HEK293 (cell line): ENCODE measurements around the gene HDAC8.

ENCODE experiments used
- CTCF ChIA-PET: fragments of 350-600 bp; formaldehyde crosslinking; extraction: SDS; loops from one replicate; lab custom pipeline; 2021; ENCODE audit warnings: antibody characterized with exemption; lab: Yijun Ruan, JAX
- POLR2A ChIA-PET: fragments of 300-600 bp; formaldehyde crosslinking; extraction: SDS; loops from one replicate; lab custom pipeline; 2020; ENCODE audit warnings: antibody characterized with exemption, inconsistent platforms; lab: Yijun Ruan, JAX
- H3K27ac ChIP-seq: fragments of 200-500 bp; sonication (Bioruptor generic); 2 replicates; pipeline ENCODE4 v1.5.1; 2014; ENCODE audit warnings: low read depth, low read length, control low read depth, inconsistent platforms; ENCODE audit errors: extremely low read depth
- H3K36me3 ChIP-seq, 2 experiments: fragments of 200-500 bp in 1 of 2; sonication (Bioruptor generic) in 1 of 2; 1 replicate in 1 of 2; 2 replicates in 1 of 2; pipeline ENCODE4 v1.5.1; 2014 to 2017; ENCODE audit warnings: inconsistent platforms in 2 of 2, low read length in 2 of 2; ENCODE audit not compliant: control insufficient read depth in 2 of 2, insufficient read depth in 1 of 2
- H3K4me1 ChIP-seq: fragments of 200-500 bp; sonication (Bioruptor generic); 2 replicates; pipeline ENCODE4 v1.5.1; 2014; ENCODE audit warnings: mild to moderate bottlenecking, low read length, inconsistent platforms; ENCODE audit not compliant: control insufficient read depth, insufficient read depth
- H3K4me3 ChIP-seq: 2 replicates; pipeline ENCODE4 v1.5.1; 2011; ENCODE audit warnings: low read depth, mild to moderate bottlenecking, control low read depth, low read length, moderate library complexity
- H3K9me3 ChIP-seq: fragments of 200-500 bp; sonication (Bioruptor generic); 2 replicates; pipeline ENCODE4 v1.5.1; 2014; ENCODE audit warnings: low read depth, low read length, inconsistent platforms; ENCODE audit not compliant: control insufficient read depth, insufficient read depth
- INSM2 ChIP-seq: fragments of 450-650 bp; formaldehyde crosslinking; IDR thresholded peaks from 2 replicates; pipeline ENCODE4 v1.5.1; 2016; ENCODE audit warnings: missing biosample characterization, missing genetic modification characterization
- KLF1 ChIP-seq: fragments of 450-650 bp; formaldehyde crosslinking; IDR thresholded peaks from 2 replicates; pipeline ENCODE4 v1.5.1; 2016; ENCODE audit warnings: missing biosample characterization, missing genetic modification characterization
- KLF8 ChIP-seq: fragments of 450-650 bp; formaldehyde crosslinking; IDR thresholded peaks from 2 replicates; pipeline ENCODE4 v1.5.1; 2016; ENCODE audit warnings: missing biosample characterization, missing genetic modification characterization
- MEIS1 ChIP-seq: sonication (generic); formaldehyde crosslinking; IDR thresholded peaks from 2 replicates; pipeline ENCODE4 v1.8.1; 2022; ENCODE audit warnings: missing genetic modification reagents, mild to moderate bottlenecking, borderline replicate concordance
- MZF1 ChIP-seq: fragments of 450-650 bp; formaldehyde crosslinking; IDR thresholded peaks from 2 replicates; pipeline ENCODE4 v1.5.1; 2017; ENCODE audit warnings: missing biosample characterization, missing genetic modification characterization, borderline replicate concordance
- OSR2 ChIP-seq: fragments of 450-650 bp; formaldehyde crosslinking; IDR thresholded peaks from 2 replicates; pipeline ENCODE4 v1.5.1; 2016; ENCODE audit warnings: missing biosample characterization, missing genetic modification characterization
- SP3 ChIP-seq: fragments of 450-650 bp; formaldehyde crosslinking; IDR thresholded peaks from 2 replicates; pipeline ENCODE4 v1.5.1; 2016; ENCODE audit warnings: missing biosample characterization, missing genetic modification characterization
- ZBTB17 ChIP-seq: fragments of 450-650 bp; formaldehyde crosslinking; IDR thresholded peaks from 2 replicates; pipeline ENCODE4 v1.5.1; 2016; ENCODE audit warnings: missing biosample characterization, missing genetic modification characterization
- ZBTB21 ChIP-seq: fragments of 450-650 bp; formaldehyde crosslinking; IDR thresholded peaks from 2 replicates; pipeline ENCODE4 v1.5.1; 2017; ENCODE audit warnings: missing biosample characterization, missing genetic modification characterization
- ZFP37 ChIP-seq: fragments of 450-650 bp; formaldehyde crosslinking; IDR thresholded peaks from 2 replicates; pipeline ENCODE4 v1.5.1; 2016; ENCODE audit warnings: missing biosample characterization, missing genetic modification characterization
- ZNF10 ChIP-seq: fragments of 450-650 bp; formaldehyde crosslinking; IDR thresholded peaks from 2 replicates; pipeline ENCODE4 v1.5.1; 2017; ENCODE audit warnings: missing biosample characterization, missing genetic modification characterization
- ZNF114 ChIP-seq: fragments of 450-650 bp; formaldehyde crosslinking; IDR thresholded peaks from 2 replicates; pipeline ENCODE4 v1.5.0; 2017; ENCODE audit warnings: missing biosample characterization, missing genetic modification characterization
- ZNF138 ChIP-seq: fragments of 450-650 bp; formaldehyde crosslinking; IDR thresholded peaks from 2 replicates; pipeline ENCODE4 v1.5.1; 2016; ENCODE audit warnings: missing biosample characterization, missing genetic modification characterization, borderline replicate concordance
- ZNF184 ChIP-seq: fragments of 450-650 bp; IDR thresholded peaks from 2 replicates; pipeline ENCODE4 v1.5.1; 2018; ENCODE audit warnings: missing biosample characterization, mild to moderate bottlenecking, missing genetic modification characterization
- ZNF221 ChIP-seq: fragments of 450-650 bp; formaldehyde crosslinking; IDR thresholded peaks from 2 replicates; pipeline ENCODE4 v1.5.1; 2017; ENCODE audit warnings: missing biosample characterization, missing genetic modification characterization, borderline replicate concordance
- ZNF311 ChIP-seq: fragments of 450-650 bp; formaldehyde crosslinking; IDR thresholded peaks from 2 replicates; pipeline ENCODE4 v1.5.1; 2017; ENCODE audit warnings: missing biosample characterization, missing genetic modification characterization, borderline replicate concordance
- ZNF366 ChIP-seq: fragments of 450-650 bp; formaldehyde crosslinking; conservative IDR thresholded peaks from 2 replicates; pipeline ENCODE4 v1.5.1; 2016; ENCODE audit warnings: missing biosample characterization, missing genetic modification characterization
- ZNF394 ChIP-seq: fragments of 450-650 bp; formaldehyde crosslinking; IDR thresholded peaks from 2 replicates; pipeline ENCODE4 v1.5.1; 2016; ENCODE audit warnings: missing biosample characterization, missing genetic modification characterization, mild to moderate bottlenecking, moderate library complexity, borderline replicate concordance
- ZNF404 ChIP-seq: fragments of 450-650 bp; formaldehyde crosslinking; IDR thresholded peaks from 2 replicates; pipeline ENCODE4 v1.5.1; 2017; ENCODE audit warnings: missing biosample characterization, missing genetic modification characterization
- ZNF529 ChIP-seq: fragments of 450-650 bp; formaldehyde crosslinking; IDR thresholded peaks from 2 replicates; pipeline ENCODE4 v1.5.1; 2017; ENCODE audit warnings: missing genetic modification characterization, missing biosample characterization; ENCODE audit not compliant: insufficient replicate concordance
- ZNF544 ChIP-seq: fragments of 450-650 bp; formaldehyde crosslinking; IDR thresholded peaks from 2 replicates; pipeline ENCODE4 v1.5.0; 2017; ENCODE audit warnings: missing biosample characterization, missing genetic modification characterization
- ZNF549 ChIP-seq: fragments of 450-650 bp; IDR thresholded peaks from 2 replicates; pipeline ENCODE4 v1.5.1; 2018; ENCODE audit warnings: missing biosample characterization, missing genetic modification characterization, mild to moderate bottlenecking, inconsistent platforms, moderate library complexity
- ZNF610 ChIP-seq: fragments of 450-650 bp; formaldehyde crosslinking; IDR thresholded peaks from 2 replicates; pipeline ENCODE4 v1.5.1; 2016; ENCODE audit warnings: missing biosample characterization, missing genetic modification characterization, borderline replicate concordance
- ZNF621 ChIP-seq: fragments of 450-650 bp; formaldehyde crosslinking; IDR thresholded peaks from 2 replicates; pipeline ENCODE4 v1.5.1; 2017; ENCODE audit warnings: missing biosample characterization, missing genetic modification characterization
- ZNF624 ChIP-seq: fragments of 450-650 bp; formaldehyde crosslinking; IDR thresholded peaks from 2 replicates; pipeline ENCODE4 v1.5.1; 2017; ENCODE audit warnings: missing biosample characterization, missing genetic modification characterization
- ZNF629 ChIP-seq: fragments of 450-650 bp; formaldehyde crosslinking; IDR thresholded peaks from 2 replicates; pipeline ENCODE4 v1.5.1; 2017; ENCODE audit warnings: missing biosample characterization, missing genetic modification characterization
- ZNF654 ChIP-seq: fragments of 450-650 bp; formaldehyde crosslinking; IDR thresholded peaks from 2 replicates; pipeline ENCODE4 v1.5.1; 2016; ENCODE audit warnings: low read depth, missing biosample characterization, missing genetic modification characterization
- ZNF660 ChIP-seq: fragments of 450-650 bp; IDR thresholded peaks from 2 replicates; pipeline ENCODE4 v1.5.1; 2018; ENCODE audit warnings: missing biosample characterization, mild to moderate bottlenecking, missing genetic modification characterization
- ZNF704 ChIP-seq: fragments of 450-650 bp; formaldehyde crosslinking; IDR thresholded peaks from 2 replicates; pipeline ENCODE4 v1.5.1; 2016; ENCODE audit warnings: missing biosample characterization, missing genetic modification characterization
- ZNF747 ChIP-seq: fragments of 450-650 bp; formaldehyde crosslinking; IDR thresholded peaks from 2 replicates; pipeline ENCODE4 v1.5.1; 2016; ENCODE audit warnings: missing biosample characterization, missing genetic modification characterization
- TF ChIP-seq, protein P1 (sequence below): fragments of 450-650 bp; formaldehyde crosslinking; IDR thresholded peaks from 2 replicates; pipeline ENCODE4 v1.5.1; 2016; ENCODE audit warnings: missing biosample characterization, missing genetic modification characterization

Gene HDAC8

DNA sequence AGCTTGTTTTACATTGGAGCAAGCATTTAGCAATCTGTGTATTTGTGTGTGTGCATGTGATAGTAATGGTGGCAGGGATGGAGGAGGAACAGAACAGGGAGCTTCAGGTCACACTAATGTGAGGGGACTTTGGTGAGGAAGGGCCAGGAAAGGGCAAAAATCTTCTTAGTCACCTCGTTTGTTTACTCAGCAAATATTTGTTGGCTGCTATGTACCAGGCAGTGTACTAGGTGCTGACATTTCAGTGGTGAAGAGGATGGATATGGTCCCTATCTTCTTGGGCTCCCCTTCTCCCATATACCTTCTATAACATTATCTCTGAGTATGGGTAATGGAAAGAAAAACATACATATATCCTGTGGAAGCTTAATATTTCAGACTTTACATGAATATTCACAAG lies 48.5 kb upstream of the HDAC8 start:
- no peak overlapping the region for H3K27ac ChIP-seq
- no peaks in the 10 kb centered on the region for H3K4me1 ChIP-seq
- no peaks in the 10 kb centered on the region for H3K9me3 ChIP-seq
- CTCF ChIA-PET = interaction anchor here (0.7 kb wide), 1 partner anchor 17 kb away, joined by 3 read pairs; no protein-coding TSS in a partner anchor
- no peak for TF ChIP-seq ZNF624 (tag by site-specific recombination)
- no peak for TF ChIP-seq OSR2 (tag by site-specific recombination)
- no peak for TF ChIP-seq ZNF747 (tag by site-specific recombination)
- TF ChIP-seq ZNF404 (tag by site-specific recombination) = no peak
- TF ChIP-seq ZNF114 (tag by site-specific recombination) = no peak
- no peak for TF ChIP-seq ZNF529 (tag by site-specific recombination)
- TF ChIP-seq, protein P1, sequence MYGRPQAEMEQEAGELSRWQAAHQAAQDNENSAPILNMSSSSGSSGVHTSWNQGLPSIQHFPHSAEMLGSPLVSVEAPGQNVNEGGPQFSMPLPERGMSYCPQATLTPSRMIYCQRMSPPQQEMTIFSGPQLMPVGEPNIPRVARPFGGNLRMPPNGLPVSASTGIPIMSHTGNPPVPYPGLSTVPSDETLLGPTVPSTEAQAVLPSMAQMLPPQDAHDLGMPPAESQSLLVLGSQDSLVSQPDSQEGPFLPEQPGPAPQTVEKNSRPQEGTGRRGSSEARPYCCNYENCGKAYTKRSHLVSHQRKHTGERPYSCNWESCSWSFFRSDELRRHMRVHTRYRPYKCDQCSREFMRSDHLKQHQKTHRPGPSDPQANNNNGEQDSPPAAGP = no peak
- no peak for TF ChIP-seq MEIS1 (CRISPR knock-in tag)
- TF ChIP-seq ZNF654 = no peak
- no peak for TF ChIP-seq ZBTB21 (tag by site-specific recombination)
- no peak for TF ChIP-seq ZBTB17 (tag by site-specific recombination)
- no peak for TF ChIP-seq ZNF221
- TF ChIP-seq, all 188 proteins: peak for 0
- Histone ChIP-seq H3K4me3 (no peak overlapping the region), H3K36me3 (peaks cover 27 to 56% of the 10 kb centered on the region in 2 experiments)
- POLR2A ChIA-PET = interaction anchor here (0.6 to 0.7 kb wide), 2 partner anchors 24 to 1552 kb away, joined by 3 read pairs; no protein-coding TSS in a partner anchor

DNA sequence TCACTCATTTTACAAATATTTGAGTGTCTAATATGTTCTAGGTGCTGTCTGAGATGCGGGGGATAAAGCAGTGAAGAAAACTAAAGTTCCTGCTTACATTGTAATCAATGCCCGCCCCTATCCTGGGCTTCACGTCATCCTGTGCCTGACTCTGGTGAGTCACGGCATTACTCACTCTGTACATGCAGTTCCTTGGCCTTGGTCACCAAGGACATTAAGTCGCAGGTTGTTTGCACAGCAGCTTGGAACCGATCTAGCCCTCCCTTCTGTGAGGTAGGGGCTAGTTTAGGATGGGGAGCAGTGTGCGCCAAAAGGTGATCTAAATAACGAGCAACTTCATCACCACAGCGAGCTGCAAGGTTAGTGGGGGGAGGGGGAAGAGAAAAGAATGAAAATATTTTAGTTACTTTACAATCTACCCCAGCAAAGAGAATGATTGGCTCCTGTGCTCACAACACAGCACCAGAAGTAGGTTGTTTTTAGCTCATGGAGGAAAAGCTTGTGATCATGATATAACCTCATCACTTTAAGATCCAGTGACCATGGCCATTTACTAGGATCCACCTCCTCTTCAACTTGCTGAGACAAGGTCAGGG lies 48.0 kb upstream of the HDAC8 start:
- ChIA-PET CTCF (no interaction called here), POLR2A (interaction anchor here (0.6 to 0.7 kb wide), 2 partner anchors 24 to 1552 kb away, joined by 3 read pairs; no protein-coding TSS in a partner anchor)
- H3K27ac ChIP-seq = no peak overlapping the region
- H3K9me3 ChIP-seq = no peaks in the 10 kb centered on the region
- H3K4me1 ChIP-seq = no peaks in the 10 kb centered on the region
- H3K36me3 ChIP-seq = peaks cover 23 to 59% of the 10 kb centered on the region in 2 experiments
- H3K4me3 ChIP-seq = no peak overlapping the region
- 0 out of 2 replicates have a peak, but pooled peaks have one; percentile 35 for TF ChIP-seq KLF8 (tag by site-specific recombination)
- peak; percentile 58; the same call in 1 of the 2 replicates for TF ChIP-seq ZNF184 (tag by site-specific recombination)
- no peak for TF ChIP-seq ZNF610 (tag by site-specific recombination)
- no peak for TF ChIP-seq ZNF311 (tag by site-specific recombination)
- TF ChIP-seq ZNF660 (tag by site-specific recombination) = peak; percentile 73; the same call in 1 of the 2 replicates
- TF ChIP-seq ZNF10 (tag by site-specific recombination) = no peak
- no peak for TF ChIP-seq ZNF394 (tag by site-specific recombination)
- TF ChIP-seq ZNF544 (tag by site-specific recombination) = no peak
- TF ChIP-seq ZBTB21 (tag by site-specific recombination) = peak; percentile 69
- TF ChIP-seq MZF1 (tag by site-specific recombination) = no peak
- no peak for TF ChIP-seq ZNF549 (tag by site-specific recombination)
- no peak for TF ChIP-seq KLF1 (tag by site-specific recombination)
- peak; percentile 36; the same call in 1 of the 2 replicates for TF ChIP-seq ZNF366 (tag by site-specific recombination)
- no peak for TF ChIP-seq ZNF704 (tag by site-specific recombination)
- TF ChIP-seq ZNF621 (tag by site-specific recombination) = no peak
- TF ChIP-seq ZNF629 = peak; percentile 93
- peak; percentile 15; the same call in 1 of the 2 replicates for TF ChIP-seq SP3 (tag by site-specific recombination)
- TF ChIP-seq INSM2 (tag by site-specific recombination) = peak; percentile 52; the same call in 1 of the 2 replicates
- TF ChIP-seq ZFP37 (tag by site-specific recombination) = peak; percentile 44; the same call in 1 of the 2 replicates
- TF ChIP-seq, protein P1 = peak; percentile 21; the same call in 1 of the 2 replicates
- no peak for TF ChIP-seq ZNF138
